ENCODE results near the gene GLYATL1. TPM values are rescaled to one million over a fixed set of nuclear protein-coding genes. Genes with fewer than 3 reads are reported as not detected.

The GLYATL1 gene
- polyA plus RNA-seq, 1 donor, result 10.0 TPM

DNA sequence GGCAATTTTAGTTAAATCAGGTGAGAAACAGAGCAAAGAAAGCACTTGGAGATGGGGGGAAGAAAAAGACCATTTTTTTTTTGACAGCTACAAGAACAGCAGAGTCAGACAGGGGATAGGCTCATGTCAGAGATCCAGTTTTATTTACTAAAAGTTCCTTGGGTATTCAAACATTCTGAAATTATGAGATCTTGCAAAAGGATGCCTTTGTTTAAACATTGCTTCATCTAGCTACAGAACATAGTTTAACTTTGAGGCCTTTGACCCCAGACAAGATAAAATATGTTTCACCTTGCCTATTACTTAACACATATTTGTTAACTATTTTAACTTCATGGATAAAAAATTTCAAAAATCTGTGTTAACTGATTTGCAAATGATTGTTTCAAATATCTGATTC is 6.4 kb downstream of the GLYATL1 start:
- H3K27ac ChIP-seq (ENCODE audit: low read length), result peak overlapping the region; percentile 38
- no peaks in the 10 kb centered on the region for H3K9me3 ChIP-seq (ENCODE audit: control insufficient read depth, low read depth, low read length)
- DNase-seq, result peak in 1 of 2 donors; percentile 34
- no peaks in the 10 kb centered on the region for H3K27me3 ChIP-seq (ENCODE audit: control insufficient read depth, insufficient read depth, low read length)
- no peak overlapping the region for H3K4me3 ChIP-seq (ENCODE audit: low read length)
- peaks cover 5% of the 10 kb centered on the region for H3K4me1 ChIP-seq (ENCODE audit: control insufficient read depth, insufficient read depth, low read length)
- no peaks in the 10 kb centered on the region for H3K36me3 ChIP-seq (ENCODE audit: control insufficient read depth, insufficient read depth, low read length)

GRCh38 chr11:58949184-58949583 is 9.9 kb downstream of the GLYATL1 start:
- Histone ChIP-seq H3K4me3 (ENCODE audit: low read length) (no peak overlapping the region), H3K36me3 (ENCODE audit: control insufficient read depth, insufficient read depth, low read length) (no peaks in the 10 kb centered on the region), H3K27me3 (ENCODE audit: control insufficient read depth, insufficient read depth, low read length) (no peaks in the 10 kb centered on the region), H3K9me3 (ENCODE audit: control insufficient read depth, low read depth, low read length) (no peaks in the 10 kb centered on the region), H3K27ac (ENCODE audit: low read length) (no peak overlapping the region), H3K4me1 (ENCODE audit: control insufficient read depth, insufficient read depth, low read length) (peaks cover 5% of the 10 kb centered on the region)
- 80% methylated on average over 1 of the region's 3 CpGs for WGBS (ENCODE audit: insufficient coverage, low lambda C conversion rate)
- no peak for DNase-seq

DNA sequence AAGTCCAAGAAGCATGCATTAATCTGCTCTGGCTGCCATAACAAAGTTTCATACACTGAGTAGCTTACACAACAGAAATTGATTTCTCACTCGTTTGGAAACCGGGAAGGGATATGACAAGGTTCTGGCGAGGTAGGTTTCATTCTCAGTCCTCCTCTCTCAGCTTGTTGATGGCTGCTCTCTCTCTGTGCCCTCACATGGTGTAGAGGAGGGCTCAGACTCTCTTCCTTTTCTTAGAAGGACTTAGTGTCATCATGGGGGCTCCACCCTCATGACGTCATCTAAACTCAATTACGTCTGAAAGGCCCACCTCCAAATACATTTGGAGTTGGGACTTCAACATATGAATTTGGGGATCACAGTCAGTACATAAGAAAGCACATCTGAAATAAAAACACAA is 18.6 kb downstream of the GLYATL1 start:
- no peak overlapping the region for H3K27ac ChIP-seq (ENCODE audit: low read length)
- no peaks in the 10 kb centered on the region for H3K36me3 ChIP-seq (ENCODE audit: control insufficient read depth, insufficient read depth, low read length)
- no CpG with 5 or more reads among the region's 5 CpGs for WGBS (ENCODE audit: insufficient coverage, low lambda C conversion rate)
- no peak for DNase-seq
- H3K4me1 ChIP-seq (ENCODE audit: control insufficient read depth, insufficient read depth, low read length), result no peaks in the 10 kb centered on the region
- H3K4me3 ChIP-seq (ENCODE audit: low read length), result no peak overlapping the region
- no peaks in the 10 kb centered on the region for H3K9me3 ChIP-seq (ENCODE audit: control insufficient read depth, low read depth, low read length)
- no peaks in the 10 kb centered on the region for H3K27me3 ChIP-seq (ENCODE audit: control insufficient read depth, insufficient read depth, low read length)

DNA sequence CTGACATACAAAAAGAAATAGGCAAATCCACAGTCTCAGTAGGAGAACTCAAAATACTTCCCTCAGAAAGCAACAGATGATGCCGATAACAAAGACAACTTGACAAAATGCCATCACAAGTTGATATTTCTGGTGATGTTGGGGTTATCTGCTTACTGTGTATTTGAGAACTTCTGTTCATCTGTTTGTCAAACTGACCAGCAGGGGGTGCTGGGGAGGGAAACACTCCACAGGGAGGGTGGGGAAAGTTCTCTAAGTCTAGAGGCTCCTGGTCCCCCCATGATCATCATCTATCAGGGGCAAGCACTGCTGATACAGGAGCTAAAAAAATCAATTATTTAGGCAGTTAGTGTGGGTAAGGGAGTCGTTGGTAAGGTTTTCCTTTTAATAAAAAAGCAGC is 19.2 kb downstream of the GLYATL1 start:
- Histone ChIP-seq H3K4me3 (ENCODE audit: low read length) (no peak overlapping the region), H3K9me3 (ENCODE audit: control insufficient read depth, low read depth, low read length) (no peaks in the 10 kb centered on the region), H3K27ac (ENCODE audit: low read length) (no peak overlapping the region), H3K36me3 (ENCODE audit: control insufficient read depth, insufficient read depth, low read length) (no peaks in the 10 kb centered on the region), H3K27me3 (ENCODE audit: control insufficient read depth, insufficient read depth, low read length) (no peaks in the 10 kb centered on the region), H3K4me1 (ENCODE audit: control insufficient read depth, insufficient read depth, low read length) (no peaks in the 10 kb centered on the region)
- 80% methylated on average over 1 of the region's 2 CpGs for WGBS (ENCODE audit: insufficient coverage, low lambda C conversion rate)
- no peak for DNase-seq

DNA sequence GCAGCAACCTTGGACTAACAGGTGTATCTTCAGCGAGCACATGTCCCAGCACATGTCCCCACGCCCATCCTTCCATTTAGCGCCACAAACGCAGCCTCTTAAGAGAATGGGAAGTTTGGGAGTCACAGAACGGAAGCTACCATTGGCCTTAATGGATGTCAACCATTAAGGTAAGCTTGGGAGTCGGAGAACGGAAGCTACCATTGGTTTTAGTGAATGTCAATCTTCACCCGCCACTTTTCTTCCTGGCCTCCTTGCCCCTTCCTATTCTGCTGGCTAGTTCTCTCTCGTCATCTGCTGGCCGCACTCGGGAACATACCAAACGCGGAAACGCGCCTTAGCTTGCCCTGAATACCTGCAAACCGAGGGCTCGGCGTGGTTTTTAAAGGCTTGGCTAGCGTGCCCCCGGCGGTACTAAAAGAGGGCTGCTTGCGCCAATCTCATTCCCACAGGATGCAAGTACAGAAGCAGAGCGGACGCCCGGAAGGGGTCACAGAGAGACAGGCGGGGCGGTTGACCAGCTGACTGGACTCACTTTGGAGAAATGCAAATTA is 24.3 kb downstream of the GLYATL1 start:
- Histone ChIP-seq H3K36me3 (ENCODE audit: control insufficient read depth, insufficient read depth, low read length) (no peaks in the 10 kb centered on the region), H3K4me3 (ENCODE audit: low read length) (peak overlapping the region; percentile 31), H3K27me3 (ENCODE audit: control insufficient read depth, insufficient read depth, low read length) (peaks cover 4% of the 10 kb centered on the region), H3K4me1 (ENCODE audit: control insufficient read depth, insufficient read depth, low read length) (no peaks in the 10 kb centered on the region), H3K27ac (ENCODE audit: low read length) (no peak overlapping the region), H3K9me3 (ENCODE audit: control insufficient read depth, low read depth, low read length) (no peaks in the 10 kb centered on the region)
- DNase-seq, result peak; percentile 50 to 75
- WGBS (ENCODE audit: insufficient coverage, low lambda C conversion rate), result no CpG with 5 or more reads among the region's 27 CpGs

DNA sequence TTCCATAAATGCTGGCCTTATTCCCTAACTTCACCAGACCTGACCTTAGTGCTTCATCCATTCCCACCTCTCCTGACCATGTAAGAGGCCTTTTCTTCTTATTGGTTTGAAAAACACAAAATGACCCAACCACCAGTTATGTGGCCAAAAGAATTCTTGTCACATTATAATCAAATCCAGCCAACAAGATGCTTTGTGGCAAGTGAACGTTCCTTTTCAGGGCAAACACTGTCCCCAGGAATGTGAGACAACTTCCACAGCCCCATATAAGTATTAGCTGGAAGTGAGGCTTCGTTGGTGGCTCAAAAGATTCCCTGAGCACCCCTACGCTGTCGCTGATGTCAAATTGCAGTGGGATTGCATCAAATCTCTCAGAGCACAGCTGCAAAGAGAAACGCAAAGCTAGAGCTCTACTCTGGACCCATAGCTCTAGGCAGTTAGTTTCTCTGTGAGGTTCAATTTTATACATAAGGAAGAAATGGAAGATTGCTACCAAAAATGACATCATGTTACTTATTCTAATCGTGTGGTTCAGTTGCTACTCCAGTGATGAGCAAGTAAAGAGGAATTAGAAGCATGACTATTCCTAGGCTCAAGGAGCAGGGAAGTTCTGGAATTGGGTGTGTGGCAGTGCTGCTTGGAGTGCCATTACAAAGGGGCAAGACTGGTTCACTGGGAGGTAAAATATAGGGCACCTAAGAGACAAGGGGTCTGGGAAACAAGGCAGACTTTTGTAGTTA is 26.1 kb downstream of the GLYATL1 start:
- Histone ChIP-seq H3K9me3 (ENCODE audit: control insufficient read depth, low read depth, low read length) (no peaks in the 10 kb centered on the region), H3K27me3 (ENCODE audit: control insufficient read depth, insufficient read depth, low read length) (peaks cover 4% of the 10 kb centered on the region), H3K4me1 (ENCODE audit: control insufficient read depth, insufficient read depth, low read length) (no peaks in the 10 kb centered on the region), H3K36me3 (ENCODE audit: control insufficient read depth, insufficient read depth, low read length) (no peaks in the 10 kb centered on the region), H3K27ac (ENCODE audit: low read length) (no peak overlapping the region), H3K4me3 (ENCODE audit: low read length) (no peak overlapping the region)
- no peak for DNase-seq
- WGBS (ENCODE audit: insufficient coverage, low lambda C conversion rate), result 60% methylated on average over 1 of the region's 6 CpGs

GRCh38 chr11:58968251-58968711 is 29.0 kb downstream of the GLYATL1 start:
- Histone ChIP-seq H3K4me1 (ENCODE audit: control insufficient read depth, insufficient read depth, low read length) (no peaks in the 10 kb centered on the region), H3K27ac (ENCODE audit: low read length) (no peak overlapping the region), H3K4me3 (ENCODE audit: low read length) (no peak overlapping the region), H3K27me3 (ENCODE audit: control insufficient read depth, insufficient read depth, low read length) (peaks cover 4% of the 10 kb centered on the region), H3K36me3 (ENCODE audit: control insufficient read depth, insufficient read depth, low read length) (no peaks in the 10 kb centered on the region), H3K9me3 (ENCODE audit: control insufficient read depth, low read depth, low read length) (no peaks in the 10 kb centered on the region)
- WGBS (ENCODE audit: insufficient coverage, low lambda C conversion rate), result no CpG with 5 or more reads among the region's 26 CpGs
- no peak for DNase-seq

DNA sequence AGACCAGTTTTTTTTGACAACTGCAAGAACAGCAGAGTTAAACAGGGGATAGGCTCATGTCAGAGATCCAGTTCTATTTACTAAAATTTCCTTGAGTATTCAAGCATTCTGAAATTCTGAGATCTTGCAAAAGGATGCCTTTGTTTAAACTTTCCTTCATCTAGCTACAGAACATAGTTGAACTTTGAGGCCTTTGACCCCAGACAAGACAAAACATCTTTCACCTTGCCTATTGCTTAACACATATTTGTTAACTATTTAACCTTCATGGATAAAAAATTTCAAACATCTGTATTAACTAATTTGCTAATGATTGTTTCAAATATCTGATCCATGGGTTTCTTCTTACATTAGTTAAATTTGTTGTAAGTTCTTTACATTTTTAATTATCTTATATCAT is 38.2 kb downstream of the GLYATL1 start:
- H3K9me3 ChIP-seq (ENCODE audit: control insufficient read depth, low read depth, low read length), result no peaks in the 10 kb centered on the region

DNA sequence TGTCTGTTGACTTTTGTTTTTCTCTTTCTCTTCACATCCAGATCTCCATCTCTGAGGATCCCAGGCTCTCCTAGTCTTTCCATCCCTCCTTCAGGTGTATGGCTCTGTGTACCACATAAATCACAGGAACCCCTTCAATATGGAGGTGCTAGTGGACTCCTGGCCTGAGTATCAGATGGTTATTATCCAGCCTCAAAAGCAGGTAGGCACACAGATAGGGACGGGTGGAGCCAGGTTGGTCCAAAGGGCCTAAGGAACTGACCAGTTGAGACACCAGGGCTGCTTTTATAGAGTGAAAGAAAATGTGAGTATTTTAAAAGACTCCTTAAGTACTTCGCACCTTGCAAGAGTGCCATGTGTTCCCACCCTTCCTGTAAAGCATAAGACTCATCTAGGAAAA is 39.9 kb downstream of the GLYATL1 start:
- Histone ChIP-seq H3K27me3 (ENCODE audit: control insufficient read depth, insufficient read depth, low read length) (no peaks in the 10 kb centered on the region), H3K27ac (ENCODE audit: low read length) (no peak overlapping the region), H3K9me3 (ENCODE audit: control insufficient read depth, low read depth, low read length) (no peaks in the 10 kb centered on the region), H3K4me3 (ENCODE audit: low read length) (no peak overlapping the region), H3K36me3 (ENCODE audit: control insufficient read depth, insufficient read depth, low read length) (no peaks in the 10 kb centered on the region), H3K4me1 (ENCODE audit: control insufficient read depth, insufficient read depth, low read length) (no peaks in the 10 kb centered on the region)
- WGBS (ENCODE audit: insufficient coverage, low lambda C conversion rate), result no CpG with 5 or more reads among the region's 2 CpGs
- DNase-seq, result no peak

More for the DNA sequence above, 38.2 kb downstream of the GLYATL1 start:
- Histone ChIP-seq H3K27me3 (ENCODE audit: control insufficient read depth, insufficient read depth, low read length) (no peaks in the 10 kb centered on the region), H3K36me3 (ENCODE audit: control insufficient read depth, insufficient read depth, low read length) (no peaks in the 10 kb centered on the region), H3K4me1 (ENCODE audit: control insufficient read depth, insufficient read depth, low read length) (no peaks in the 10 kb centered on the region), H3K27ac (ENCODE audit: low read length) (no peak overlapping the region), H3K4me3 (ENCODE audit: low read length) (no peak overlapping the region)
- no peak for DNase-seq

DNA sequence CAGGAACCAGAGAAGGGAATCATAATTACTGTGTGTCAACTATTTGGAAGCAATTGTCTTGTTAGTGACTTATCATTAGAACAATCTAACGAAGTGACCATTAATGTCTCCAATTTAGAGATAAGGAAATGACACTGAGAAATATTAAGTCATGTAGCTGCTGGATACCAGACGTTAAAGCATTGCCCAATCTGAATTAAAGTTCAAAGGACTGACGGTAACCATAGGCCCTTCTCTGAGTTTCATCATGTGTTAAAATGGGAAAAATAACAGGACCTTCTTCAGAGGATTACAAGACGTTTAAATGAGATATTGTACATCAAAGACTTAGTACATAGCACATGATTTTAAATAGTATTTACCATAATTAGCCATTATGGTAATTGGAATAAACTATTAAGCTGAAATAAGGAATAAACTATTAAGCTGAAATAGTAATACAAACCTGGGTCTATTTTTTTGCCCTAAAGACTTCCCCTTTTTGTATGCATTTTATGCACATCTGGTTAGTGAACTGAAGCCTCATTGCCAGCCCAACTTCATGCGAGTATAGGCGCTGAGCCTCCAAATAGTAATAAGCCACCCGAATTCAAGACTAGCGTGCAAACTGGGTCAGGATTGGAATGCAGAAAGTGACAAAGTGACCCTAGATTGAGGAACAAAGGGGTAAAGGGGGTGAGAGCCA is 41.0 kb downstream of the GLYATL1 start:
- DNase-seq, result no peak
- no peaks in the 10 kb centered on the region for H3K4me1 ChIP-seq (ENCODE audit: control insufficient read depth, insufficient read depth, low read length)
- no peaks in the 10 kb centered on the region for H3K27me3 ChIP-seq (ENCODE audit: control insufficient read depth, insufficient read depth, low read length)
- 79% methylated on average over 2 of the region's 8 CpGs for WGBS (ENCODE audit: insufficient coverage, low lambda C conversion rate)
- no peaks in the 10 kb centered on the region for H3K36me3 ChIP-seq (ENCODE audit: control insufficient read depth, insufficient read depth, low read length)
- no peak overlapping the region for H3K27ac ChIP-seq (ENCODE audit: low read length)
- no peak overlapping the region for H3K4me3 ChIP-seq (ENCODE audit: low read length)
- H3K9me3 ChIP-seq (ENCODE audit: control insufficient read depth, low read depth, low read length), result no peaks in the 10 kb centered on the region
